B cell (primary cell): Measurements from ENCODE around the gene SOCS3.

Experiments used
- EZH2 ChIP-seq: IDR thresholded peaks from 2 replicates; pipeline ENCODE4 v1.6.1; 2012; ENCODE audit warnings: borderline replicate concordance, low read depth, mild to moderate bottlenecking, moderate library complexity, low read length; ENCODE audit not compliant: insufficient read depth, poor library complexity, severe bottlenecking
- TF ChIP-seq, protein P1 (sequence below): fragments of 200-600 bp; IDR thresholded peaks from one replicate; pipeline ENCODE4 v1.8.0; 2022; ENCODE audit warnings: antibody characterized with exemption, mild to moderate bottlenecking

GRCh38 chr17:78380370-78380769 is 20.5 kb upstream of the SOCS3 start:
- TF ChIP-seq, protein P1, sequence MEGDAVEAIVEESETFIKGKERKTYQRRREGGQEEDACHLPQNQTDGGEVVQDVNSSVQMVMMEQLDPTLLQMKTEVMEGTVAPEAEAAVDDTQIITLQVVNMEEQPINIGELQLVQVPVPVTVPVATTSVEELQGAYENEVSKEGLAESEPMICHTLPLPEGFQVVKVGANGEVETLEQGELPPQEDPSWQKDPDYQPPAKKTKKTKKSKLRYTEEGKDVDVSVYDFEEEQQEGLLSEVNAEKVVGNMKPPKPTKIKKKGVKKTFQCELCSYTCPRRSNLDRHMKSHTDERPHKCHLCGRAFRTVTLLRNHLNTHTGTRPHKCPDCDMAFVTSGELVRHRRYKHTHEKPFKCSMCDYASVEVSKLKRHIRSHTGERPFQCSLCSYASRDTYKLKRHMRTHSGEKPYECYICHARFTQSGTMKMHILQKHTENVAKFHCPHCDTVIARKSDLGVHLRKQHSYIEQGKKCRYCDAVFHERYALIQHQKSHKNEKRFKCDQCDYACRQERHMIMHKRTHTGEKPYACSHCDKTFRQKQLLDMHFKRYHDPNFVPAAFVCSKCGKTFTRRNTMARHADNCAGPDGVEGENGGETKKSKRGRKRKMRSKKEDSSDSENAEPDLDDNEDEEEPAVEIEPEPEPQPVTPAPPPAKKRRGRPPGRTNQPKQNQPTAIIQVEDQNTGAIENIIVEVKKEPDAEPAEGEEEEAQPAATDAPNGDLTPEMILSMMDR, result no peak
- no peak for TF ChIP-seq EZH2
